Measurements from ENCODE around the gene NPIPB2.

The NPIPB2 gene

DNA sequence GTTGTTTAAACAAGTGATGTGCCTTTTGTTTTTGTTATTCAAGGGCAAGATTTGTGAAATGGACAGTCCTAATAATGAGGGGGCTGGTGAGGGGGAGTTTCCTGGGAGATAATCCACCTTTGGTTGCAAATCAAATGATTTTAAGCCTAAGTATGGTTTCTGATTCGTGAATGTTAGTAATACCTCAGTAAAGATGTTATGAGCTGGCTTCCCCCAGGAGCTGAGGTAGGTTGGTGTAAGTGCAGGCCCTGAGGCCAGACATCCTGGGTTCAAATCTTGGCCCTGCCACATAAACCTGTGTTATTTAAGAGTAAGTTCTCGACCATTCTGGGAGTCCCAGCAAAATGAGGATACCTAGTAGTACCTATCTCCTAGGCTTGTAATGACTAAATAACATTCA is 36.2 kb upstream of the NPIPB2 start:
- no peaks in the 10 kb centered on the region for H3K27me3 ChIP-seq (ENCODE audit: insufficient read depth, poor library complexity, severe bottlenecking)
- TF ChIP-seq POLR2AphosphoS5 (IDR thresholded peaks at IDR 0.05; ENCODE audit: low read depth) (no peak), GABPA (IDR thresholded peaks at IDR 0.05; ENCODE audit: low read depth) (no peak), SPI1 (IDR thresholded peaks at IDR 0.05; ENCODE audit: borderline replicate concordance, low read depth) (no peak)
- TF ChIP-seq, protein P1, sequence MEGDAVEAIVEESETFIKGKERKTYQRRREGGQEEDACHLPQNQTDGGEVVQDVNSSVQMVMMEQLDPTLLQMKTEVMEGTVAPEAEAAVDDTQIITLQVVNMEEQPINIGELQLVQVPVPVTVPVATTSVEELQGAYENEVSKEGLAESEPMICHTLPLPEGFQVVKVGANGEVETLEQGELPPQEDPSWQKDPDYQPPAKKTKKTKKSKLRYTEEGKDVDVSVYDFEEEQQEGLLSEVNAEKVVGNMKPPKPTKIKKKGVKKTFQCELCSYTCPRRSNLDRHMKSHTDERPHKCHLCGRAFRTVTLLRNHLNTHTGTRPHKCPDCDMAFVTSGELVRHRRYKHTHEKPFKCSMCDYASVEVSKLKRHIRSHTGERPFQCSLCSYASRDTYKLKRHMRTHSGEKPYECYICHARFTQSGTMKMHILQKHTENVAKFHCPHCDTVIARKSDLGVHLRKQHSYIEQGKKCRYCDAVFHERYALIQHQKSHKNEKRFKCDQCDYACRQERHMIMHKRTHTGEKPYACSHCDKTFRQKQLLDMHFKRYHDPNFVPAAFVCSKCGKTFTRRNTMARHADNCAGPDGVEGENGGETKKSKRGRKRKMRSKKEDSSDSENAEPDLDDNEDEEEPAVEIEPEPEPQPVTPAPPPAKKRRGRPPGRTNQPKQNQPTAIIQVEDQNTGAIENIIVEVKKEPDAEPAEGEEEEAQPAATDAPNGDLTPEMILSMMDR (IDR thresholded peaks at IDR 0.05; ENCODE audit: insufficient read depth, low read length): no peak
- TF ChIP-seq, protein P2, sequence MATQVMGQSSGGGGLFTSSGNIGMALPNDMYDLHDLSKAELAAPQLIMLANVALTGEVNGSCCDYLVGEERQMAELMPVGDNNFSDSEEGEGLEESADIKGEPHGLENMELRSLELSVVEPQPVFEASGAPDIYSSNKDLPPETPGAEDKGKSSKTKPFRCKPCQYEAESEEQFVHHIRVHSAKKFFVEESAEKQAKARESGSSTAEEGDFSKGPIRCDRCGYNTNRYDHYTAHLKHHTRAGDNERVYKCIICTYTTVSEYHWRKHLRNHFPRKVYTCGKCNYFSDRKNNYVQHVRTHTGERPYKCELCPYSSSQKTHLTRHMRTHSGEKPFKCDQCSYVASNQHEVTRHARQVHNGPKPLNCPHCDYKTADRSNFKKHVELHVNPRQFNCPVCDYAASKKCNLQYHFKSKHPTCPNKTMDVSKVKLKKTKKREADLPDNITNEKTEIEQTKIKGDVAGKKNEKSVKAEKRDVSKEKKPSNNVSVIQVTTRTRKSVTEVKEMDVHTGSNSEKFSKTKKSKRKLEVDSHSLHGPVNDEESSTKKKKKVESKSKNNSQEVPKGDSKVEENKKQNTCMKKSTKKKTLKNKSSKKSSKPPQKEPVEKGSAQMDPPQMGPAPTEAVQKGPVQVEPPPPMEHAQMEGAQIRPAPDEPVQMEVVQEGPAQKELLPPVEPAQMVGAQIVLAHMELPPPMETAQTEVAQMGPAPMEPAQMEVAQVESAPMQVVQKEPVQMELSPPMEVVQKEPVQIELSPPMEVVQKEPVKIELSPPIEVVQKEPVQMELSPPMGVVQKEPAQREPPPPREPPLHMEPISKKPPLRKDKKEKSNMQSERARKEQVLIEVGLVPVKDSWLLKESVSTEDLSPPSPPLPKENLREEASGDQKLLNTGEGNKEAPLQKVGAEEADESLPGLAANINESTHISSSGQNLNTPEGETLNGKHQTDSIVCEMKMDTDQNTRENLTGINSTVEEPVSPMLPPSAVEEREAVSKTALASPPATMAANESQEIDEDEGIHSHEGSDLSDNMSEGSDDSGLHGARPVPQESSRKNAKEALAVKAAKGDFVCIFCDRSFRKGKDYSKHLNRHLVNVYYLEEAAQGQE (IDR thresholded peaks at IDR 0.05; ENCODE audit: insufficient replicate concordance, low read depth): no peak
- no peak overlapping the region for H3K4me3 ChIP-seq (replicated peaks; ENCODE audit: insufficient read depth, low read length)
- no peak overlapping the region for H3K27ac ChIP-seq (replicated peaks)
- DNase-seq (ENCODE audit: low read depth in 1 of 2, low spot score in 1 of 2): no peak

DNA sequence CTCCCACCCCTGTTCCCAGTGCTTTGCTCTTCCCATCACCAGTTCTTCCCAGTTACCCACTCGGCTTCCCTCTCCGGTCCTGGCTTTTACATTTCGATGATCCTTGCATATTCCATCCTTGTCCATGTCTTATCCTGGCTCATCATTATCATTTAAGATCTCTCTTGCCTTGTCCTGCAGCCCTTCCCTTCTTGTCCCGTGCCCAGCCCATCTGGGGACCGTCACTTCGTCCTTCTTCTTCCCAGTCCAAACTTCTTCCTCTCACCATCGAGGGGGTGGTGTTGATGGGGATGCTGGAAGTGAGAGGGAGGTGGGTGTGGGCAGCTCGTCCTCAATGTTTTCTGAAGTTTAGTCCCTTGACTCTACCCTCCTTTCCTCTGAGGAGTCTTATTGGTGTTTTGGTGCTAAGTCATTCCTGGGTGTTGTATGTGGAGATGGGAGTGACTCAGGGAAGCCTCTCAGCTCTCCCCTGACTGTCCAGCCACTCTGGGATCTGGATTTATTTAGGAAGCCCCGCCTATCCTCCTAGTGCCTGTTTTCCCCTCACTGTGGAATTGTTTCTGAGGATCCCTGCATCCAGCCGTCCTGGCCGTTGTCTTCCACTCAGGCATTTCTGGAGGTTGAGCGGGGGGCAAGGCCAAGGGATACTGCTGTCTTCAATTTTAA is 35.7 kb upstream of the NPIPB2 start:
- DNase-seq (ENCODE audit: low read depth in 1 of 2, low spot score in 1 of 2): no peak
- Histone ChIP-seq H3K27me3 (ENCODE audit: insufficient read depth, poor library complexity, severe bottlenecking) (no peaks in the 10 kb centered on the region), H3K27ac (replicated peaks) (no peak overlapping the region), H3K4me3 (replicated peaks; ENCODE audit: insufficient read depth, low read length) (peak overlapping the region; percentile 94)
- TF ChIP-seq POLR2AphosphoS5 (IDR thresholded peaks at IDR 0.05; ENCODE audit: low read depth): no peak
- no peak for TF ChIP-seq GABPA (IDR thresholded peaks at IDR 0.05; ENCODE audit: low read depth)
- no peak for TF ChIP-seq SPI1 (IDR thresholded peaks at IDR 0.05; ENCODE audit: borderline replicate concordance, low read depth)
- TF ChIP-seq, protein P2 (IDR thresholded peaks at IDR 0.05; ENCODE audit: insufficient replicate concordance, low read depth): no peak
- TF ChIP-seq, protein P1 (IDR thresholded peaks at IDR 0.05; ENCODE audit: insufficient read depth, low read length): no peak

DNA sequence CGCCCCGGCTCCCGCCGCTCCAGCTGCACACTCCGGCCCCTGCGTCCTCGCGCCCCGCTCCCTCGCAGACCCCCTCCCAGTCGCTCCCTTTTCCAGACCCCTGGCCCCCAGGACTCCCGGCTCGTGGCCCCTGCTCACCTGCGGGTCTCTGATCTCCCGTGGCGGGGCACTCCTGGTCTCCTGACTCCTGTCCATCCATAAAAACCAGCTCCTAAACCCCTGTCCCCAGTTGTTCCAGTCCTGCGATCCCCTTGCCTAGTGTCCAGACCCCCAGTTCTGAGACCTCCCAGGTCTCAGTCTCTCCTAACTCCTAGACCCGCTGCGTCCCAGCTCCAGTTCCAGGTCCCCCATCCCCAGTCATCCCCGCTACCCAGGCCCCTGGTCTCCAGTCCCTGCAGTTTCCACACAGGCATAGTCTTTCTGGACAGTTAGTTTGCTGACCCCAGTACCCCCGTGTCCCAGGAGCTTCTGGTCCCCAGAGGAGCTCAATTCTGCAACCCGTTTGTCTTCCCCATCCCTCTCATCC is 35.1 kb upstream of the NPIPB2 start:
- no peak for TF ChIP-seq GABPA (IDR thresholded peaks at IDR 0.05; ENCODE audit: low read depth)
- no peak for TF ChIP-seq POLR2AphosphoS5 (IDR thresholded peaks at IDR 0.05; ENCODE audit: low read depth)
- TF ChIP-seq, protein P2 (IDR thresholded peaks at IDR 0.05; ENCODE audit: insufficient replicate concordance, low read depth): no peak
- TF ChIP-seq SPI1 (IDR thresholded peaks at IDR 0.05; ENCODE audit: borderline replicate concordance, low read depth): no peak
- TF ChIP-seq, protein P1 (IDR thresholded peaks at IDR 0.05; ENCODE audit: insufficient read depth, low read length): no peak
- no peaks in the 10 kb centered on the region for H3K27me3 ChIP-seq (ENCODE audit: insufficient read depth, poor library complexity, severe bottlenecking)
- H3K4me3 ChIP-seq (replicated peaks; ENCODE audit: insufficient read depth, low read length): peak overlapping the region; percentile 94
- DNase-seq (ENCODE audit: low read depth in 1 of 2, low spot score in 1 of 2): no peak
- peak overlapping the region; percentile 70 for H3K27ac ChIP-seq (replicated peaks)

All from HL-60 (cell line).